Right renal cortex interstitium (tissue), 3 donors: ENCODE results near the gene DUSP22. TPM values are rescaled to one million over a fixed set of nuclear protein-coding genes. Genes with fewer than 3 reads are reported as not detected.
"Not testable (repeated sequence)": the region's sequence is repeated elsewhere in the genome, so short reads cannot be mapped to it uniquely, and the experiment has no call there.

Experiments used
- DNase-seq, 3 donors: peaks; one replicate each; pipeline ENCODE4 v3.0.0-alpha.2; 2013; ENCODE audit warnings: low read depth in 3 of 3, low spot score in 2 of 3
- polyA plus RNA-seq, 3 donors: library from polyadenylated mRNA; unstranded; fragments of 120-200 nt; gene quantifications; one replicate each; pipeline ENCODE4 v1.2.1, GENCODE V29; 2013; ENCODE audit not compliant: insufficient read length in 3 of 3

The DUSP22 gene
- polyA plus RNA-seq, 3 donors: 19.5 to 21.7 (median 19.8) TPM

GRCh38 chr6:376827-377640, 84.7 kb downstream of the DUSP22 start:
- DNase-seq: no peak

DNA sequence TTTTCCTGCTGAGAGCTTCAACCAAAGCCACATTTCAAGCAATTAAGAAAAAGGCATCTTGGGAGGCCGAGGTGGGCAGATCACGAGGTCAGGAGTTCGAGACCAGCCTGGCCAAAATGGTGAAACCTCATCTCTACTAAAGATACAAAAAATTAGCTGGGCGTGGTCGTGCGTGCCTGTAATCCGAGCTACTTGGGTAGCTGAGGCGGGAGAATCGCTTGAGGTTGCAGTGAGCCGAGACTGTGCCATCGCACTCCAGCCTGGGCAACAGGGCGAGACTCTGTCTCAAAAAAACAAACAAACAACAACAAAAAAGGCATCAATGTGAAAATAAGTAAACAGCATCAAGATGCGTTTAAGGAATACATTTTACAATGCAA, 85.3 kb downstream of the DUSP22 start:
- not testable (repeated sequence) for DNase-seq

GRCh38 chr6:378090-378957, 86.0 kb downstream of the DUSP22 start:
- no peak for DNase-seq

- no peak for DNase-seq
Observed at GRCh38 chr6:378958-379409, 86.7 kb downstream of the DUSP22 start.

GRCh38 chr6:379410-380181, 87.3 kb downstream of the DUSP22 start:
- DNase-seq: no peak

DNA sequence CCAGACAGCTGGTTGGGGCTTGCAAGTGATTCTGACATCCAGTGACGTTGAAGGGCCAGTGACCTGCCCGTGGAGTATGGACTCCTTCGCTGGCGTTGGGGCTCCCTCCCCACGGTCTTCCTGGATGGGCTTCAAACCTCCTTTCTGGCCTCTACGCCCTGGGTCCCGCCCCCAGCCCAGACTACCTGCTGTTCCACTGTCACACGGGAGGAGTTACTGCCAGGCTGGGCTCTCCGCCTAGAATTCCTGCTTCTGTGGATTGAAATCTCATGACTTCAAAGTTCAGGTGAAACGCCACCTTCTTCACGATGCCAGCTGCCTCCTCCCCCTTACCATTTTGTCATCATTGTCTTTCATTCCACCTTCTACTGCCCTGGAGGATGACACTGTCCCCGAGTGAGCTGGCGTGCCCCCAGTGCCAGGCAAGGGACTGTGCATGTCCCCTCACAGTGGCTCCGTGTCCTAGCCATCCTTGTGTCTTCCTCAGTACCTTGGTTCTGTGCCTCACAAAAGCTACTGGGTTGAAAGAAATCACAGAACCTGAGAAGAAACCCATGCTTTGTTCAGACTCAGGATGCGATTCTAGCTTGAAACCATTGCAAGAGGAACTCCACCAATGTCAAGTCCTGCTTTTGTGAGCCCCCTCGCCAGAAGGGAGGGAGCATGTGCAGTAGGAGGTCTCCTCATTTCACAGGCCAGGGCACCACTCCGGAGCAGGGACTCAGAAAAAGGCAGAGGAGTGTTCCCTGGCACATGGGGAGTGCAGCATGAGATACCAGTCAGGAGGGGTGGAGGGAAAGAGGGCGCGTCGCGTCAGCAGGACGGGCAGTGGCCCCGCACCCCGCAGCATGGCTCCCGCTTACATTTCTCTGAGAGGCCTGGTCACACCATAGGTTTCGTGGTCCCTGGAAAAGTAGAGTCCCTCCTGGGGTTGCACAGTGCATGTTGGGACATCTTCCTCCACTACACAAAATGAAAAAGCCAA, 88.2 kb downstream of the DUSP22 start:
- DNase-seq: no peak

- DNase-seq: no peak
Observed at GRCh38 chr6:381742-382461, 89.6 kb downstream of the DUSP22 start.

- no peak for DNase-seq
Observed at GRCh38 chr6:382883-383810, 90.9 kb downstream of the DUSP22 start.

GRCh38 chr6:383856-384255, 91.6 kb downstream of the DUSP22 start:
- no peak for DNase-seq

- DNase-seq: no peak
Observed at GRCh38 chr6:384898-385297, 92.6 kb downstream of the DUSP22 start.

DNA sequence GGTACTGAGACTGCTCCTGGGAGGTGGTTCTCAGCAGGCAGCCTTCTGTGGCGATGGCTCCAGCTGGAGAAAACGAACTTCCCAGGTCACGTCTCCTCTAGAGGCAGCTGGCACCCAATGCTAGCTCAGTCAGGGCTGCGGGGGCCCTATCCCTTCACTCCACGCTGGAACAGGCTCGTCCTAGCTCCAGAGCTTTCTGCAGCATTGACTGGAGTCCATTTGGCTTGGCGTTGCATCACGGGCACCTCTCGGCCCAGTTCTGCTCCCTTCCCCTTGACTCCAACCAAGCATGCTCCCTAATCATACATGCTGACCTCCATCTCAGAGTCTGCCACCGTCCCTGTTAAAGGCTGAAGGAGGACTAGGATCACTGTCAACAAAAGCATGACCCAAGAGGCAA, 93.3 kb downstream of the DUSP22 start:
- no peak for DNase-seq

DNA sequence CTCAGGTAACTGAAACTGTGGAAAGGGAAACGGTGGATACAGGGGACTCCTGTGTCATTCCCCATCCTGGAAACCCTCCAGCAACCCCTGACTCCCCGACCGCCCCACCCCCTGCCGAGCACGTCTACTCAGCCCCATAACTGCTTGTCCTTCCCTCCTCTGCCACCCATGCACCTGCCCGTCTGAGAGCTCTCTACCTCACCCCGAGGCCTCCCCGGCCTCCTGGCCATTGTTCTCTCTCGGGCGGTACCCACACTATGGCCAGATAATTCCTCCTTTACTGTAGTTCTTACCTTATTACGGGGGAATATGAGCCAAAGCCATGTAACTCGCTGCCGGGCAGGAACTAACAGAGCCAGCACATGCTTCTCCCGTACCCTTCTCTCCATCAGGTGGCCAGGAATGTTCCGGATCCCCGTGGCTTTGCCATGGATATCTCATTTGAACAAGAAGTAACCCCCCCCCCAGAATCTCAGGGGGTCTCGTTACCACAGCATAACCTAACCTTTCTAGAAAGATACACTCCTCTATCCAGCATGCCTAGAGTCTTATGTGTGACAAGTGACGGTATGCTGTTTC, 94.5 kb downstream of the DUSP22 start:
- no peak for DNase-seq

- DNase-seq: no peak
Observed at GRCh38 chr6:387293-387741, 95.0 kb downstream of the DUSP22 start.

- DNase-seq: no peak
Observed at GRCh38 chr6:388202-388903, 96.1 kb downstream of the DUSP22 start.

GRCh38 chr6:389143-389542, 96.9 kb downstream of the DUSP22 start:
- no peak for DNase-seq

GRCh38 chr6:389622-390021, 97.3 kb downstream of the DUSP22 start:
- no peak for DNase-seq
